Epidermal melanocyte (primary cell): ENCODE measurements around the gene ATP2A2.

ENCODE experiments used
- DNase-seq: peaks from one replicate; pipeline ENCODE4 v3.0.0; 2011; ENCODE audit warnings: low spot score; ENCODE audit not compliant: insufficient read length

ATP2A2 gene

GRCh38 chr12:110258466-110258865 lies 22.6 kb upstream of the ATP2A2 start:
- DNase-seq, result no peak

- DNase-seq, result no peak
These were observed 18.3 kb upstream of the ATP2A2 start for GRCh38 chr12:110262442-110263388.

GRCh38 chr12:110266381-110266960 lies 14.6 kb upstream of the ATP2A2 start:
- no peak for DNase-seq

GRCh38 chr12:110266980-110267620 lies 13.9 kb upstream of the ATP2A2 start:
- DNase-seq, result no peak

- DNase-seq, result no peak
These were observed 11.4 kb upstream of the ATP2A2 start for GRCh38 chr12:110269622-110270124.

- DNase-seq, result peak; percentile 47
These were observed 10.7 kb upstream of the ATP2A2 start for GRCh38 chr12:110270125-110270962.

GRCh38 chr12:110271015-110271414 lies 10.0 kb upstream of the ATP2A2 start:
- no peak for DNase-seq

- DNase-seq, result no peak
These were observed 3.4 kb upstream of the ATP2A2 start for GRCh38 chr12:110277530-110278254.

GRCh38 chr12:110278255-110278536 lies 2.9 kb upstream of the ATP2A2 start:
- no peak for DNase-seq

GRCh38 chr12:110279566-110280375 lies 1.3 kb upstream of the ATP2A2 start:
- no peak for DNase-seq

GRCh38 chr12:110280392-110280778 lies 662 bp upstream of the ATP2A2 start:
- DNase-seq, result peak; percentile 41

- no peak for DNase-seq
These were observed 677 bp downstream of the ATP2A2 start for GRCh38 chr12:110281549-110282299.

- no peak for DNase-seq
These were observed 1.3 kb downstream of the ATP2A2 start for GRCh38 chr12:110282300-110282860.

- no peak for DNase-seq
These were observed 2.1 kb downstream of the ATP2A2 start for GRCh38 chr12:110282956-110283817.

- no peak for DNase-seq
These were observed 3.5 kb downstream of the ATP2A2 start for GRCh38 chr12:110284597-110284996.

- no peak for DNase-seq
These were observed 5.6 kb downstream of the ATP2A2 start for GRCh38 chr12:110286623-110287022.

- DNase-seq, result no peak
These were observed 6.9 kb downstream of the ATP2A2 start for GRCh38 chr12:110287986-110288385.
